H1 (cell line): ENCODE measurements around the gene SOS1. TPM values are rescaled to one million over a fixed set of nuclear protein-coding genes. Genes with fewer than 3 reads are reported as not detected.

Experiments
- KDM4A ChIP-seq: IDR thresholded peaks from one replicate; pipeline ENCODE4 v1.7.1; 2012; ENCODE audit warnings: low read depth, mild to moderate bottlenecking, moderate library complexity, low read length, inconsistent platforms; ENCODE audit not compliant: severe bottlenecking
- SIRT6 ChIP-seq: IDR thresholded peaks from one replicate; pipeline ENCODE4 v1.7.1; 2012; ENCODE audit warnings: low read length, inconsistent platforms
- SRF ChIP-seq: IDR thresholded peaks from 2 replicates; pipeline ENCODE4 v1.6.1; 2011; ENCODE audit warnings: mild to moderate bottlenecking, low read depth, low read length, moderate library complexity
- polyA plus RNA-seq, 7 experiments: library from polyadenylated mRNA; depleted of rRNA in 3 of 7; stranded (reverse) in 5 of 7; unstranded in 2 of 7; fragments of >200 nt in 5 of 7; fragments of 200-250 nt in 2 of 7; gene quantifications; 1 replicate in 5 of 7; 2 replicates in 1 of 7; 4 replicates in 1 of 7; pipeline versions ENCODE4 v1.2.1 to v1.2.3, GENCODE V29; 2011 to 2013; ENCODE audit warnings: missing spikeins in 2 of 7, mixed read lengths in 2 of 7
- total RNA-seq: library from RNA; stranded (reverse); fragmentation: NEBNext Ultra II Directional; extraction: Animal tissue kit (Norgen Biotek cat#: 25700); gene quantifications from 2 replicates; pipeline ENCODE4 v1.2.1, GENCODE V29; 2021

The SOS1 gene
- total and polyA plus RNA-seq, 2 of the 8 experiments (the other 6 are each of a cell fraction or from before 2014, with no cell fraction given) = 25.7 to 27.0 TPM

- no peak for TF ChIP-seq SRF
- TF ChIP-seq SIRT6 = no peak
- TF ChIP-seq KDM4A = no peak
Measured at GRCh38 chr2:39154944-39155343, 34.1 kb upstream of the SOS1 start (continued).
